ENCODE data around the gene SLC9A7.

The SLC9A7 gene

DNA sequence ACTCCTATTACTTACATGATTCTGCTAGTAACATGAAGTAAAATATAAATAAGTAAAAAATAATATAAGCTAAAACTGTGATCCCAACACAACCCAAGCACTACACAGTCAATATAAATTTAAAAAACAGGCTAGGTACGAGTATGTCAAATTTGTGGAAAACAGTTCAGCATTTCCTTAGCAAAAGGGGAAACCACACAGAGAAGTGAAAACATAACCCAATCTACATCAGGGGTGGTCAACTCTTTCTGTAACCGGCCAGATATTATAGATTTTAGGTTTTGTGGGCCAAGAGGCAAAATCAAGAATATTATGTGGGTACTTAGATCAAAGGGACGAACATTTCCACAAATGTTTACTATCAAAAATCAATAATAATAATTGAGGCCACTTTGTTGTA, 115.3 kb downstream of the SLC9A7 start:
- no peak for DNase-seq

DNA sequence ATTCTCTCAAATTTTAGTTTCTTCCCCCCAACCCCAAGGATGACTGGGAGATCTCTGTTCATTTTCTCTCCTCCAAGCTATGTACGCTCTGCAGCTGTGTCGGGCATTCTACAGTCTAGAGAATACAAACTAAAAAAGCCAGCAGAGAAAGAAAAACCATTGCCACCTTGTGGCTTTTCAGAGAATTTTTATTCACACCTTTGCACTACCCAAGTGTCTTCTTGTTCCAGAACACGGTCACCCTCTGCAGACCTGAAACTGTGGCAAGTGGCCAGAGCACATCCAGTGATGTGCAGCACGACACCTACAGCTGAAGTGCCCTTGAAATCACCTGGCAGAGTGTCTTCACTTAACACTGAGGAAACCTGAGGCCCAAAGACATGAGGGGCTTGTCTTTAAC, 116.8 kb downstream of the SLC9A7 start:
- no peak for DNase-seq

- peak; percentile 38 for DNase-seq
Observed at GRCh38 chrX:46637938-46638337, 121.0 kb downstream of the SLC9A7 start.

GRCh38 chrX:46636223-46636622, 122.7 kb downstream of the SLC9A7 start:
- no peak for DNase-seq

- DNase-seq = no peak
Observed at GRCh38 chrX:46635186-46635585, 123.7 kb downstream of the SLC9A7 start.

GRCh38 chrX:46634577-46634976, 124.3 kb downstream of the SLC9A7 start:
- DNase-seq = no peak

DNA sequence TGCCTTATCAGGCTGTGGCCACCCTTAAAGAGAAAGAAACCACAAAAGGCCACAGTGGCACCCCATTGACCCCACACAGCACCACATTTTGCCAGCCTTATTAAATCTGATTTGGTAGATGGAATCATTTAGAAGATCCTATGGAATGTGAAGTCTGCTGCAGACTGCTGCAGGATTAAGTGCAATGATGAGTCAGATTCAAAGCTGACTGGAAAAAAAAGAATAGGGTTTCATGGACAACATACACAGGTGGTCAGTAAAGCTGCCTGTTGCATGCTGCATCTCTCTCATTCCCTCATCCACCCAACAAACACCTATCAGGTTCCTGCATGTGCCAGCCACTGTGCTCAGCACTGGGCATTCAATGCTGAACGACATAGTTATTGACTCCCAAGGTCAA, 128.8 kb downstream of the SLC9A7 start:
- DNase-seq = peak; percentile 55

- peak; percentile 13 for DNase-seq
Observed at GRCh38 chrX:46628460-46629371, 130.2 kb downstream of the SLC9A7 start.

GRCh38 chrX:46627711-46628419, 131.1 kb downstream of the SLC9A7 start:
- no peak for DNase-seq

DNA sequence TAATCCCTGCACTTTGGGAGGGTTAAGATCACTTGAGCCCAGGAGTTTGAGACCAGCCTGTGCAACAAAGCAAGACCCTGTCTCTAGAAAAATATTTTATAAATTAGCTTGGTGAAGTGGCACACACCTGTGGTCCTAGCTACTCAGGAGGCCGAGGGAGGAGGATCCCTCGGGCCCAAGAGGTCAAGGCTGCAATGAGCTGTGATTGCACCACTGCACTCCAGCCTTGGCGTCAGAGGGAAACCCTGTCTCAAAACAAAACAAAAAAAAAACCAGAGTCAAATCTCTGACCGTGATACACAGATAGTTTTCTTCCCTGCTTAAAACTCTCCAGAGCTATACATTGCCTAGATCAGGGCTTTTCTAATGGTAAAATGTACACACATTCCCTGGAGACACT, 131.9 kb downstream of the SLC9A7 start:
- no peak for DNase-seq

- DNase-seq = no peak
Observed at GRCh38 chrX:46626566-46626965, 132.4 kb downstream of the SLC9A7 start.

DNA sequence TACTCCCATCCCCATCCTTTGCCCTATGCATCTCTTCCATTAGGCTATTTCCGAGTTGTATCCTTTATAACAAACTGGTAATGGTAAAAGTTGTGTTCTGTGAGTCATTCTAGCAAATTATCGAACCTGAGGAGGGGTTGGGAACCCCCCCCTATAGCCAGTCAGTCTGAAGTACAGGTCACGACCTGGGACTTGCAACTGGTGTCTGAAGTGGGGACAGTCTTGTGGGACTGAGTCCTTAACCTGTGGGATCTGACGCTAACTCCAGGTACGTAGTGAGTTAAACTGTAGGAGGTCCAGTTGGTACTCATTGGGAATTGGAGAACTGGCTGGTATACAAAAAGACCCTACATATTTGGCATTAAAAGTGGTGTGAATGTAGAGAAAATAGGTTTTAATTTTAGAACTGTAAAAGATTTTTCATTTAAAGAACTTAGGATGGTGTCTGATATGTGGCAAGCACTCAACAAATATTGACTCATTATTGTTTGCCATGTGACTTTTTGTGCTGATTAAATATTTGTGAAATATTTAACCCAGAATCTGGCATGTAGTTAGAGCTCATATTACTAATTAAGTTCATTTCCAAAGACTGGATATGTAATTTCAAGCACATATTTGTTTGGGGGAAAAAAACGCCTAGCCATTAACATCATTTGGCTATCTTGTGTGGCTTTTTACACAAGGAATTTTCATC, 134.7 kb downstream of the SLC9A7 start:
- no peak for DNase-seq

DNA sequence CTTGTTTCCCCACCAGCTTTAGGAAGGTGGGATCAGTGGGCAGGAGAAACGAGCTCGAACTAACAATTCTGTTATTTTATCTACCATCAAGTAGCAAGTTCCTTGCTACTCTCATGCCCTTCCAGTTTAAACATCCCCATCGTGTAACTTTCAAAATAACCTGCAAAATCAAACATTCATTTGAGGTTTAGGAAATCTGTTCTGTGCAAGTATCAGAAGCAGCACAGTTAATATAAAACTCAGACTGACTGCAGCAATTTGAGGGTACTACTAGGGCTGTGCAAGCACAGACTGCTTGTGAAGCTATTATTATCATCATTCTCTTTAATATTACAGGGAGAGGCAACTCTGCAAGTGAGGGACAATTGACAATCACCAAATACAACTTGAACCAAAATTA, 137.3 kb downstream of the SLC9A7 start:
- no peak for DNase-seq

DNA sequence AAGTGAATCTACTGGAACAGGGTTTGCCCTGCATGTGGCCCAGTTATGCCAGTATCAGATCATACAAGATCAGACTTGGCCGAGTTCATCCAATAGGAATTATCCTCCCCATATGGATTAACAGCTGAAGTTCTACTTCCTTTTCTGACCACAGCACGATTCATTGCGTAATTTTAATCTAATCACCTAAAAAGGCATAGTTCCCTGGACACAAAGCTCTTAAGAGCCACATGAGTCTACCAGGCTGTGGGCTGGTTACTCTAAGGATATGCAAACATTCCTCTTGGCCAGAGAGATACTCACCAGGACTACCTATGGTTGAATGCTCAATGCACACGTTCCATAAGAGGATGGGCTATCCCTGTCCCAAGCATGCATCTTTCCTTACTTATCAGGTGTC, 138.4 kb downstream of the SLC9A7 start:
- peak; percentile 4 for DNase-seq

GRCh38 chrX:46618947-46619346, 140.0 kb downstream of the SLC9A7 start:
- no peak for DNase-seq

DNA sequence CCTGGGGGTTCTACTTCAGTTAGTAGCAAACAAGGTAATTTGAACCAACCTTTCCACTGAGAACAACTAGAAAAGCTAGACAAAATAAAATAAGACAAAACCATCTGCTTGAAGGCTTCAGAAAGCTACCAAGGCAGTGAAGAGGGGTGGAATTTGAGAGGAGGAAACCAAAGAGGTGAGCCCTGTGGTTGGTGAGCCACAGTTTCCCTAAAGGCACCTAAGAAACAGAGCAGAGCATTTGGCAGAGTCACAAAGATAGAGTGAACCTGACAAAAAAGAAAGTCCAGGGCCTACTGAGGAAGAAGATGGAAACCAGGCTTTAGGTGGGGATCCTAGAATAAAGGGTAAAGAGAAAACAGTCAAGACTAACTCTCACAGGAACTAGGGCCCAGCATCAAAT, 141.0 kb downstream of the SLC9A7 start:
- DNase-seq = no peak

DNA sequence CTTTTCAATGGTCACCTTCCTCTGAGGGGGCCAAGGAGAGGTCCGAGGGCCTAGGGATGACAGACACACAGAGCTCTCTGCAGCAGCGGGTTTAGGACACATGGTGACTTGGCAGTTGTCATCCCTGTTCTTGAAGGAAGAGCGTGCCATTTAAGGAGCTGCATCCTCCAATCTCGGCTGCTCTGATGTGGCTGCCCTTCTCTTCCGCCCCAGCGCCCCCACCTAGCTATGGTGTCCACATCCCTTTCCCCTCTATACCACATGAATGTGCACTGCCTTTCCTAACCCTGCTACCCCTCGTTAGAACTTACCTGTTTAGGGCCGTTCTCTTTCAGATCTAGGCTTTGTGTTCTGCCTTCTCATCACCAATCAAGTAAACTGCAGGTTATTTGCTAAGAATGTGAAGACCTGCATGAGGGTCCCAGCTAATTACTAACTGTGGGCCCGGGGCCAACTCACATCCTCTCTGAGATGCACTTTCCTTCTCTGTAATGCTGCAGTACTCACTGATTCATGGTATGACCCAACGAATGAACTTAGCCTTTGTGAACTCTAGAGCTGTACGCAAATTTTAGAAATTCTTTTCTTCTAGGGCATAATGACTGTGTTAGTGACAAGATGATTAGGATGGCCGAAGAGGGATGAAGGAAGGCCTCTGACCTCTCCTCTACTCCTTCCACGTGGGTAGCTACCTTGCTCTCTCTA, 147.1 kb downstream of the SLC9A7 start:
- no peak for DNase-seq

DNA sequence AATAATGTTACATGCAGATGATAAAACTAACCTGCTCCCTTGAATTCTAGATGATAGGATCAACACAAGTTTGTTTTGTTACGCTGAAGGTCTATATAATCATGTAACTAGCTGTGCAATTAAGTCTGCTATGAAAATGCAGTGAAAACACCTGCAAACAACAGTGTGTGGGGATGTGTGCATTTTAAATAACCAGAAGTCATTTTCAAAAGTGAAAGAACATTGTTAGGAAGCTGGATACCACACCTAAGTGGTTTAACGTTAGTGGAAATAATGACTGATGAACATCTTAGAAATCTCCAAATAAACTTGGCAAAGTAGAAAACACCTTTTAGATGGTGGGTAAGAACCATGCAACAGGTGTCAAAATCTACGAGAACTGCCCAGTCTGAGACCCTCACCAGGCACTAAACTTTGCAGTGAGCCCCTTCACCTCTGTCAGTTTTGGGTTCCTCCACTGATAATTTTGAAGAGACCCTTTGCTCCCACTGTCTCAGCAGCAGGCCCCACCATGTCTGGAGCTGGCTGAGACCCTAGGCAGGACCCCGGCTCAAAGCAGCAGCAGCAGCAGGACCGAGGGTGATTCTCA, 148.8 kb downstream of the SLC9A7 start:
- no peak for DNase-seq

GRCh38 chrX:46607916-46608315, 151.0 kb downstream of the SLC9A7 start:
- no peak for DNase-seq

- no peak for DNase-seq
Observed at GRCh38 chrX:46602468-46603102, 156.3 kb downstream of the SLC9A7 start.

DNA sequence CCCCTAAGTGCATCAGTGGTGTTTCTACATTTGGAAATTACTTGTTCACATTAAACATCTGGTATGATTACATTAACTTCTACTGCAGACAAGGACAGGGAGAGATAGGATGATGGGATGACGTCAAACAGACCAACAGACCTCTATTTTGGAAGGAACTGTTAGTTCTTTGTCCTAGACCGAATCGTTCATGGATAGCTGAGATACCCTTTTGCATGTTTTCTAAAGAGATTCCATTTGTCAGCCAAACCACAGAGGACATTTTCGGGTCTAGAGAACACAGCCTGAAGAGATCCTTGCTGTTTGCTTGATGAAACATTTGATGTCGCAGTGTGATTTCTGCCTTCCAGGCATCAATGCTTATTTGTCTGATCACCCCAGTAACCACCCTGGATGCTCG, 157.6 kb downstream of the SLC9A7 start:
- DNase-seq = no peak

DNA sequence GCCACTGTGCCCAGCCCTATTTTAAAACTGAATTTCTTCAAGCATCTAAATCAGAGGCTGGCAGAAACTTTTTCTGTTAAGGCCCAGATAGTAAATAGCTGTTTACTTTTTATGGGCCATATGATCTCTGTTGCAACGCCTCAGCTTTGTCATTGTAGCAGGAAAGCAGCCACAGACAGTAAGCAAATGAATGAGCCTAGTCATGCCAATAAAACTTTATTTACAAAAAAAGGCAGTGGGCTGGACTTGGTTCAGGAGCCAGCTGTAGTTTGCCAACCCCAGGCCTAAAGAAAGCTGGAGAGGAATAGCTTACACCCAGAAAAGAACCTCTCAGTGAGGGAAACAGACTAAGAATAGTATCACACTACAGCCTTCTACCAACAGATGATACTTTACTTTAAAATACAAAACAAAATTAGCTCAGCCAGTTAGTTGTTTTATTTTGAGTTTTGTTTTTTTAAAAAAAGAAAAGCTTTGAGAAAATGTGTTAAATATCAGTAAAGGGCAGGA, 159.8 kb downstream of the SLC9A7 start:
- no peak for DNase-seq

Data from fibroblast of upper back skin (primary cell).